HepG2 (cell line): Measurements from ENCODE around the gene LTA4H. TPM values are rescaled to one million over a fixed set of nuclear protein-coding genes. Genes with fewer than 3 reads are reported as not detected.

ENCODE experiments used
- BORCS8-MEF2B ChIP-seq: sonication (generic); formaldehyde crosslinking; IDR thresholded peaks from 2 replicates; pipeline ENCODE4 v1.8.0; 2022; ENCODE audit warnings: mild to moderate bottlenecking, missing genetic modification reagents
- CBX1 ChIP-seq: IDR thresholded peaks from one replicate; pipeline ENCODE4 v1.6.1; 2016; ENCODE audit warnings: antibody characterized with exemption, low read depth
- FOXM1 ChIP-seq: sonication (generic); formaldehyde crosslinking; IDR thresholded peaks from 2 replicates; pipeline ENCODE4 v1.5.0; 2020; ENCODE audit warnings: missing genetic modification reagents
- HMG20B ChIP-seq: conservative IDR thresholded peaks from 2 replicates; pipeline ENCODE4 v1.6.1; 2016; ENCODE audit warnings: missing genetic modification reagents, missing compliant biosample characterization
- HNF4A ChIP-seq: sonication (generic); formaldehyde crosslinking; IDR thresholded peaks from 2 replicates; pipeline ENCODE4 v1.4.0; 2020; ENCODE audit warnings: missing genetic modification reagents
- IKZF5 ChIP-seq: IDR thresholded peaks from 2 replicates; pipeline ENCODE4 v1.6.1; 2018; ENCODE audit warnings: missing genetic modification reagents, mild to moderate bottlenecking, missing compliant biosample characterization
- JDP2 ChIP-seq: sonication (generic); formaldehyde crosslinking; IDR thresholded peaks from 2 replicates; pipeline ENCODE4 v1.8.1; 2022; ENCODE audit warnings: missing genetic modification reagents, borderline replicate concordance
- KAT2B ChIP-seq: fragments of 150-350 bp; IDR thresholded peaks from 2 replicates; pipeline ENCODE4 v1.6.1; 2014; ENCODE audit warnings: low read depth, low read length, borderline replicate concordance
- MED8 ChIP-seq: sonication (generic); formaldehyde crosslinking; IDR thresholded peaks from 2 replicates; pipeline ENCODE4 v1.8.1; 2023; ENCODE audit warnings: mild to moderate bottlenecking, missing genetic modification reagents; ENCODE audit not compliant: insufficient replicate concordance
- MLX ChIP-seq: IDR thresholded peaks from 2 replicates; pipeline ENCODE4 v1.6.1; 2016
- NFE2 ChIP-seq: sonication (generic); formaldehyde crosslinking; IDR thresholded peaks from 2 replicates; pipeline ENCODE4 v1.4.0; 2020; ENCODE audit warnings: missing genetic modification reagents
- PHB2 ChIP-seq: fragments of 450-650 bp; IDR thresholded peaks from 2 replicates; pipeline ENCODE4 v1.6.1; 2018; ENCODE audit not compliant: partially characterized antibody
- PRPF4 ChIP-seq: fragments of 200-400 bp; formaldehyde crosslinking; IDR thresholded peaks from 2 replicates; pipeline ENCODE4 v1.6.1; 2016; ENCODE audit warnings: low read length, low read depth; ENCODE audit not compliant: poor library complexity, severe bottlenecking
- RFXANK ChIP-seq: IDR thresholded peaks from 2 replicates; pipeline ENCODE4 v1.6.1; 2016
- SALL1 ChIP-seq: sonication (generic); formaldehyde crosslinking; IDR thresholded peaks from 2 replicates; pipeline ENCODE4 v1.8.0; 2022; ENCODE audit warnings: mild to moderate bottlenecking, missing genetic modification reagents
- SIN3A ChIP-seq: IDR thresholded peaks from 2 replicates; pipeline ENCODE4 v1.6.1; 2011; ENCODE audit warnings: low read depth, mild to moderate bottlenecking, control low read depth, low read length, borderline replicate concordance
- SMC3 ChIP-seq: IDR thresholded peaks from 2 replicates; pipeline ENCODE4 v1.6.1; 2011; ENCODE audit warnings: low read length, improper control_type of control experiment
- TBX3 ChIP-seq: fragments of 450-650 bp; IDR thresholded peaks from 2 replicates; pipeline ENCODE4 v1.6.1; 2017; ENCODE audit warnings: antibody characterized with exemption, mild to moderate bottlenecking, inconsistent platforms, borderline replicate concordance
- TFDP1 ChIP-seq: IDR thresholded peaks from 2 replicates; pipeline ENCODE4 v1.6.1; 2016; ENCODE audit warnings: missing compliant biosample characterization, missing genetic modification reagents, borderline replicate concordance
- ZFAT ChIP-seq: sonication (generic); formaldehyde crosslinking; conservative IDR thresholded peaks from 2 replicates; pipeline ENCODE4 v1.8.1; 2023; ENCODE audit warnings: missing genetic modification reagents, inconsistent platforms
- ZHX1 ChIP-seq: sonication (generic); formaldehyde crosslinking; IDR thresholded peaks from 2 replicates; pipeline ENCODE4 v1.8.1; 2022; ENCODE audit warnings: low read depth, mild to moderate bottlenecking, missing genetic modification reagents
- ZNF143 ChIP-seq: sonication (generic); formaldehyde crosslinking; IDR thresholded peaks from 2 replicates; pipeline ENCODE4 v1.4.0; 2020; ENCODE audit warnings: missing genetic modification reagents
- ZNF253 ChIP-seq: sonication (generic); formaldehyde crosslinking; IDR thresholded peaks from 2 replicates; pipeline ENCODE4 v1.8.0; 2022; ENCODE audit warnings: mild to moderate bottlenecking, missing genetic modification reagents, borderline replicate concordance
- ZNF354B ChIP-seq: sonication (generic); formaldehyde crosslinking; IDR thresholded peaks from 2 replicates; pipeline ENCODE4 v1.8.0; 2022; ENCODE audit warnings: mild to moderate bottlenecking, missing genetic modification reagents
- ZNF546 ChIP-seq: sonication (generic); formaldehyde crosslinking; conservative IDR thresholded peaks from 2 replicates; pipeline ENCODE4 v1.8.1; 2023; ENCODE audit warnings: mild to moderate bottlenecking, missing genetic modification reagents
- ZNF639 ChIP-seq: conservative IDR thresholded peaks from 2 replicates; pipeline ENCODE4 v1.6.1; 2018; ENCODE audit warnings: missing genetic modification reagents
- polyA plus RNA-seq, 8 experiments: library from polyadenylated mRNA; depleted of rRNA in 3 of 8; stranded (reverse) in 7 of 8; unstranded in 1 of 8; fragments of >200 nt; fragmentation: Illumina TruSeq in 4 of 8; extraction: Trizol in 4 of 8; gene quantifications; 2 replicates each; pipeline versions ENCODE4 v1.2.1 to v1.2.3, GENCODE V29; 2011 to 2016; ENCODE audit warnings: low read depth in 4 of 8, missing spikeins in 1 of 8, mixed read lengths in 1 of 8; ENCODE audit not compliant: insufficient read depth in 1 of 8
- total RNA-seq, 5 experiments: library from RNA; depleted of rRNA; stranded (reverse); fragments of >200 nt; fragmentation: Illumina TruSeq; extraction: Trizol; gene quantifications; 2 replicates each; pipeline ENCODE4 v1.2.3, GENCODE V29; 2016; ENCODE audit warnings: low read depth in 1 of 5

LTA4H gene
- total and polyA plus RNA-seq, 2 of the 13 experiments (the other 11 are each of a cell fraction or from before 2014, with no cell fraction given), result 87.5 to 90.4 TPM

GRCh38 chr12:95966287-95966870, 69.0 kb downstream of the LTA4H start (continued):
- TF ChIP-seq IKZF5, result peak; percentile 64
- TF ChIP-seq JDP2 (CRISPR knock-in tag), result no peak
- TF ChIP-seq TFDP1 (CRISPR knock-in tag), result no peak
- TF ChIP-seq ZNF354B (CRISPR knock-in tag), result no peak
- no peak for TF ChIP-seq NFE2
- no peak for TF ChIP-seq ZNF253 (CRISPR knock-in tag)
- no peak for TF ChIP-seq BORCS8-MEF2B
- 0 out of 2 replicates have a peak, but pooled peaks have one; percentile 51 for TF ChIP-seq MLX (CRISPR knock-in tag)
- TF ChIP-seq ZHX1 (CRISPR knock-in tag), result no peak
- TF ChIP-seq PRPF4, result no peak
- TF ChIP-seq ZNF143, result no peak
- TF ChIP-seq SALL1 (CRISPR knock-in tag), result peak; percentile 89
- TF ChIP-seq HNF4A (CRISPR knock-in tag), result peak; percentile 92
- peak; percentile 35; the same call in 1 of the 2 replicates for TF ChIP-seq TBX3
- no peak for TF ChIP-seq ZNF639
- TF ChIP-seq RFXANK (CRISPR knock-in tag), result no peak
- no peak for TF ChIP-seq CBX1
- no peak for TF ChIP-seq SMC3
- TF ChIP-seq ZFAT (CRISPR knock-in tag), result no peak
- no peak for TF ChIP-seq MED8 (CRISPR knock-in tag)
- TF ChIP-seq ZNF546, result no peak
- no peak for TF ChIP-seq KAT2B
- TF ChIP-seq PHB2, result no peak
- peak; percentile 44; the same call in 1 of the 2 replicates for TF ChIP-seq HMG20B
- TF ChIP-seq FOXM1 (CRISPR knock-in tag), result no peak
- no peak for TF ChIP-seq SIN3A
